ENCODE results near the gene SKA2. TPM values are rescaled to one million over a fixed set of nuclear protein-coding genes. Genes with fewer than 3 reads are reported as not detected.

Gene SKA2
- 12.0 and 35.9 TPM in 2 replicates for total RNA-seq (2011; cell fraction: chromatin; rRNA removed; ENCODE audit: low replicate concordance)
- 13.8 and 18.0 TPM in 2 replicates for total RNA-seq (2011; cell fraction: nucleolus; rRNA removed)
- total RNA-seq (2011; cell fraction: nucleoplasm; rRNA removed), result 27.6 and 40.7 TPM in 2 replicates
- total RNA-seq (2014; rRNA removed) (101 and 156 TPM in 2 replicates), total RNA-seq (2014; rRNA removed; fragmentation: Illumina TruSeq; extraction: Trizol) (133 and 167 TPM in 2 replicates), total RNA-seq (2015; rRNA removed; fragmentation: Illumina TruSeq; extraction: Trizol) (151 and 159 TPM in 2 replicates), total RNA-seq (2021) (74.5 and 78.4 TPM in 2 replicates), polyA plus RNA-seq (2011; rRNA removed) (39.2 and 58.1 TPM in 2 replicates), polyA plus RNA-seq (2014; fragmentation: Illumina TruSeq; extraction: Trizol) (140 and 183 TPM in 2 replicates), polyA plus RNA-seq (2014; fragmentation: Nextera tagmentation; extraction: Ambion mirVana) (10 to 100 TPM; 93.5 to 96.9 TPM), polyA plus RNA-seq (2014; rRNA removed) (140 and 158 TPM in 2 replicates), polyA minus RNA-seq (2011; rRNA and poly(A)+ RNA removed) (51.4 and 53.3 TPM in 2 replicates), Bru-seq, nascent RNA (percentile 85 among the genes with signal in this experiment), BruChase-seq, experiment 1, labeled RNA remaining after a 2-hour chase (percentile 83 among the genes with signal in this experiment), BruChase-seq, experiment 2, labeled RNA remaining after a 6-hour chase (percentile 80 among the genes with signal in this experiment)
- polyA plus RNA-seq (2011; cell fraction: cytosol; rRNA removed), result 9.4 and 22.2 TPM in 2 replicates
- polyA plus RNA-seq (2011; cell fraction: nucleus; rRNA removed), result 6.1 and 9.9 TPM in 2 replicates
- 70.4 and 189 TPM in 2 replicates for polyA plus RNA-seq (2012)
- 16.7 and 24.4 TPM in 2 replicates for polyA minus RNA-seq (2011; cell fraction: cytosol; rRNA and poly(A)+ RNA removed)
- polyA minus RNA-seq (2011; cell fraction: nucleus; rRNA and poly(A)+ RNA removed), result 13.9 and 18.7 TPM in 2 replicates
- long read RNA-seq, experiment 1, transcript SKA2-206 (3 exons, 595 nt), result minor isoform, 38 of 153 reads
- long read RNA-seq, experiment 1, transcript SKA2-208 (2 exons, 533 nt), result minor isoform, 13 of 153 reads
- long read RNA-seq, experiment 1, transcript SKA2-201 (4 exons, 2,798 nt), result major isoform, 61 of 153 reads
- long read RNA-seq, experiment 1, transcript SKA2-207 (4 exons, 583 nt), result minor isoform, 6 of 153 reads
- long read RNA-seq, experiment 1, partial matches to known transcripts, result 5 of 153 reads
- long read RNA-seq, experiment 1, other reads (novel, unspliced or antisense), result 23 of 153 reads
- long read RNA-seq, experiment 2, transcript SKA2-201 (4 exons, 2,798 nt), result major isoform, 17 of 57 reads
- long read RNA-seq, experiment 2, transcript SKA2-206 (3 exons, 595 nt), result minor isoform, 9 of 57 reads
- long read RNA-seq, experiment 2, partial matches to known transcripts, result 2 of 57 reads
- long read RNA-seq, experiment 2, other reads (novel, unspliced or antisense), result 25 of 57 reads
- long read RNA-seq, experiment 3, transcript SKA2-201 (4 exons, 2,798 nt), result major isoform, 23 of 62 reads
- long read RNA-seq, experiment 3, transcript SKA2-206 (3 exons, 595 nt), result minor isoform, 16 of 62 reads
- long read RNA-seq, experiment 3, transcript SKA2-208 (2 exons, 533 nt), result minor isoform, 6 of 62 reads
- long read RNA-seq, experiment 3, partial matches to known transcripts, result 1 of 62 reads
- long read RNA-seq, experiment 3, other reads (novel, unspliced or antisense), result 13 of 62 reads

GRCh38 chr17:59154721-59155438, at the start of gene SKA2:
TSS of gene SKA2 (minus strand) at chr17:59155186. CDS start at chr17:59155163, 23 bp downstream.
- no peaks in the 10 kb centered on the region for H3K27me3 ChIP-seq (ENCODE audit: control insufficient read depth in 2 of 2, insufficient read depth in 2 of 2, low read length in 2 of 2)
- peaks cover 15 to 21% of the 10 kb centered on the region in 2 experiments; a peak in 4 of 5 replicates for H3K4me1 ChIP-seq (replicated peaks in 1 of 2; ENCODE audit: control insufficient read depth in 2 of 2, insufficient read depth in 2 of 2, low read length in 2 of 2)
- peak within 1 kb of the TSS; percentile 90 for H3K4me2 ChIP-seq (ENCODE audit: insufficient read depth, low read length)
- no peak for FAIRE-seq
- peak; percentile 92 to 99 (median 94) for DNase-seq (ENCODE audit: extremely low read depth in 1 of 4, low spot score in 3 of 4)
- CTCF ChIA-PET (ENCODE audit: low intra/inter-chr PET ratio), result no interaction called here
- H3K36me3 ChIP-seq (ENCODE audit: control insufficient read depth, insufficient read depth, low read length), result peaks cover 2% of the 10 kb centered on the region; the same call in 2 of the 3 replicates
- H3K79me2 ChIP-seq (ENCODE audit: control insufficient read depth, insufficient read depth, low read length), result peaks cover 93% of the 10 kb centered on the region
- H3K9ac ChIP-seq (ENCODE audit: insufficient read depth in 1 of 2, low read depth in 2 of 2, low read length in 2 of 2), result peak within 1 kb of the TSS; percentile 92 to 99
- intact Hi-C loops (cut with micrococcal nuclease) (loop anchor here (2.0 to 5.0 kb wide), 2 partner anchors 48 to 137 kb away; partner anchors contain the start of gene TRIM37), in situ Hi-C loops (cut with MboI) (no loop called here)
- no peaks in the 10 kb centered on the region for H3K9me3 ChIP-seq (replicated peaks; ENCODE audit: control insufficient read depth, insufficient read depth, low read depth, low read length)
- H2AFZ ChIP-seq (ENCODE audit: low read depth, low read length), result peak within 1 kb of the TSS; percentile 89
- ATAC-seq, result peak; percentile 85
- WGBS (ENCODE audit: insufficient coverage, low coverage, missing lambda C conversion rate), result under 1% methylated on average over 37 of the region's 39 CpGs
- no peaks in the 10 kb centered on the region for H4K20me1 ChIP-seq (replicated peaks; ENCODE audit: control insufficient read depth, insufficient read depth, low read length)
- H3K4me3 ChIP-seq, result peak within 1 kb of the TSS; percentile 69
- BruUV-seq (replicated peaks), result TSS peak; percentile 63
- POLR2A ChIA-PET, result interaction anchor here (0.5 to 3.5 kb wide), 20 partner anchors 8 to 810 kb away, joined by 3 to 18 read pairs (median 3); partner anchors contain the start of genes DHX40, MTMR4, SMG8 and TRIM37
- H3K9me1 ChIP-seq (ENCODE audit: control insufficient read depth, insufficient read depth, low read length), result no peaks in the 10 kb centered on the region
- H3K27ac ChIP-seq (ENCODE audit: extremely low read depth, low read depth, low read length), result peak within 1 kb of the TSS; percentile 93
- TF ChIP-seq RNF2 (IDR thresholded peaks at IDR 0.05) (0 out of 2 replicates have a peak, but pooled peaks have one; percentile 5), ZNF57 (CRISPR knock-in tag; IDR thresholded peaks at IDR 0.05) (no peak), ZNF699 (CRISPR knock-in tag; IDR thresholded peaks at IDR 0.05; ENCODE audit: insufficient replicate concordance) (no peak), CREM (IDR thresholded peaks at IDR 0.05; ENCODE audit: low read depth) (peak; percentile 42), DNMT1 (IDR thresholded peaks at IDR 0.05) (no peak), SMAD4 (CRISPR knock-in tag; conservative IDR thresholded peaks at IDR 0.05) (peak; percentile 68; the same call in 1 of the 2 replicates), SP1 (CRISPR knock-in tag; IDR thresholded peaks at IDR 0.05) (peak; percentile 97), GABPA (tag; conservative IDR thresholded peaks at IDR 0.05; ENCODE audit: low read depth) (peak; percentile 70), ARID2 (IDR thresholded peaks at IDR 0.05) (no peak)
- TF ChIP-seq, protein P1, sequence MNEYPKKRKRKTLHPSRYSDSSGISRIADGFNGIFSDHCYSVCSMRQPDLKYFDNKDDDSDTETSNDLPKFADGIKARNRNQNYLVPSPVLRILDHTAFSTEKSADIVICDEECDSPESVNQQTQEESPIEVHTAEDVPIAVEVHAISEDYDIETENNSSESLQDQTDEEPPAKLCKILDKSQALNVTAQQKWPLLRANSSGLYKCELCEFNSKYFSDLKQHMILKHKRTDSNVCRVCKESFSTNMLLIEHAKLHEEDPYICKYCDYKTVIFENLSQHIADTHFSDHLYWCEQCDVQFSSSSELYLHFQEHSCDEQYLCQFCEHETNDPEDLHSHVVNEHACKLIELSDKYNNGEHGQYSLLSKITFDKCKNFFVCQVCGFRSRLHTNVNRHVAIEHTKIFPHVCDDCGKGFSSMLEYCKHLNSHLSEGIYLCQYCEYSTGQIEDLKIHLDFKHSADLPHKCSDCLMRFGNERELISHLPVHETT (CRISPR knock-in tag; conservative IDR thresholded peaks at IDR 0.05 in 1 of 2, IDR thresholded peaks at IDR 0.05 in 1 of 2), result peak in 1 of 2 experiments; percentile 86; a peak in 2 of 4 replicates

Measured in K562 (cell line).